CD14-positive monocyte (primary cell): Measurements from ENCODE around the gene MCEE. TPM values are rescaled to one million over a fixed set of nuclear protein-coding genes. Genes with fewer than 3 reads are reported as not detected.
A peak's percentile ranks its signal among the peaks of the same experiment; 100 is the strongest.
"Not testable (repeated sequence)": the region's sequence is repeated elsewhere in the genome, so short reads cannot be mapped to it uniquely, and the experiment has no call there.

ENCODE experiments used
- DNase-seq, 3 donors: peaks; one replicate each; pipeline ENCODE4 v3.0.0-alpha.2; 2011 to 2022
- H2AFZ ChIP-seq: 2 replicates; pipeline ENCODE4 v1.6.0; 2012; ENCODE audit warnings: mild to moderate bottlenecking, low read depth, low read length, inconsistent platforms; ENCODE audit not compliant: insufficient read depth, poor library complexity, severe bottlenecking
- H3K27ac ChIP-seq, 2 donors: 1 replicate in 1 of 2; 2 replicates in 1 of 2; pipeline ENCODE4 v1.5.1; 2012 to 2013; ENCODE audit warnings: low read length in 2 of 2, control low read depth in 1 of 2, inconsistent platforms in 1 of 2, low read depth in 1 of 2, mild to moderate bottlenecking in 1 of 2
- H3K27me3 ChIP-seq, 2 donors: one replicate each; pipeline versions ENCODE4 v1.6.0 to v1.6.1; 2011 to 2013; ENCODE audit warnings: low read length in 2 of 2; ENCODE audit not compliant: control insufficient read depth in 2 of 2, insufficient read depth in 2 of 2
- H3K36me3 ChIP-seq, 2 donors: replicated peaks in 1 of 2; 1 replicate in 1 of 2; 2 replicates in 1 of 2; pipeline versions ENCODE4 v1.5.1 to v1.6.1; 2012 to 2013; ENCODE audit warnings: low read length in 2 of 2, control low read depth in 1 of 2, inconsistent platforms in 1 of 2, mild to moderate bottlenecking in 1 of 2; ENCODE audit not compliant: insufficient read depth in 2 of 2, control insufficient read depth in 1 of 2
- H3K4me1 ChIP-seq, 2 donors: 1 replicate in 1 of 2; 2 replicates in 1 of 2; pipeline versions ENCODE4 v1.5.1 to v1.6.1; 2012 to 2013; ENCODE audit warnings: low read length in 2 of 2, control low read depth in 1 of 2, inconsistent platforms in 1 of 2, mild to moderate bottlenecking in 1 of 2, moderate library complexity in 1 of 2; ENCODE audit not compliant: insufficient read depth in 2 of 2, control insufficient read depth in 1 of 2
- H3K4me2 ChIP-seq: replicated peaks from 2 replicates; pipeline ENCODE3; 2012; ENCODE audit warnings: low read length, moderate library complexity, mild to moderate bottlenecking; ENCODE audit not compliant: poor library complexity, severe bottlenecking; ENCODE audit errors: extremely low read depth
- H3K4me3 ChIP-seq, 3 experiments: fragments of 200-600 bp in 1 of 3; sonication (generic) in 1 of 3; replicated peaks in 1 of 3; 1 replicate in 2 of 3; 2 replicates in 1 of 3; pipeline ENCODE4 v1.5.1; 2011 to 2013; ENCODE audit warnings: low read length in 3 of 3, mild to moderate bottlenecking in 3 of 3, control low read depth in 2 of 3, low read depth in 2 of 3, inconsistent platforms in 1 of 3, moderate library complexity in 1 of 3
- H3K79me2 ChIP-seq: 2 replicates; pipeline ENCODE4 v1.6.0; 2012; ENCODE audit warnings: mild to moderate bottlenecking, control low read depth, inconsistent platforms, low read length, moderate library complexity; ENCODE audit not compliant: insufficient read depth
- H3K9ac ChIP-seq: 2 replicates; pipeline ENCODE4 v1.6.0; 2017; ENCODE audit warnings: low read length, mild to moderate bottlenecking; ENCODE audit not compliant: insufficient read depth, poor library complexity, severe bottlenecking
- H3K9me3 ChIP-seq, 2 donors: replicated peaks in 1 of 2; 1 replicate in 1 of 2; 2 replicates in 1 of 2; pipeline versions ENCODE4 v1.5.1 to v1.6.1; 2012 to 2013; ENCODE audit warnings: low read length in 2 of 2, control low read depth in 1 of 2; ENCODE audit not compliant: control insufficient read depth in 1 of 2, insufficient read depth in 1 of 2
- H4K20me1 ChIP-seq: 2 replicates; pipeline ENCODE4 v1.6.0; 2012; ENCODE audit warnings: mild to moderate bottlenecking, low read length, control low read depth, moderate library complexity; ENCODE audit not compliant: insufficient read depth
- H3K27ac Mint-ChIP-seq, 7 donors: one replicate each; pipeline ENCODE4 v1.8.0; 2020; ENCODE audit warnings: mild to moderate bottlenecking in 7 of 7, mixed read lengths in 7 of 7, moderate library complexity in 6 of 7, inconsistent platforms in 2 of 7
- H3K27me3 Mint-ChIP-seq, 3 donors: one replicate each; pipeline ENCODE4 v1.8.0; 2021 to 2022; ENCODE audit warnings: low read depth in 3 of 3, mild to moderate bottlenecking in 3 of 3, mixed read lengths in 3 of 3, moderate library complexity in 3 of 3, inconsistent platforms in 1 of 3
- H3K36me3 Mint-ChIP-seq, 2 donors: one replicate each; pipeline ENCODE4 v1.8.0; 2020; ENCODE audit warnings: mixed read lengths in 2 of 2, inconsistent platforms in 1 of 2, mild to moderate bottlenecking in 1 of 2
- H3K4me1 Mint-ChIP-seq: one replicate; pipeline ENCODE4 v1.8.0; 2020; ENCODE audit warnings: mild to moderate bottlenecking, mixed read lengths
- H3K4me3 Mint-ChIP-seq, 2 donors: one replicate each; pipeline ENCODE4 v1.8.0; 2020; ENCODE audit warnings: mild to moderate bottlenecking in 2 of 2, mixed read lengths in 2 of 2, moderate library complexity in 1 of 2
- H3K9me3 Mint-ChIP-seq, 7 donors: one replicate each; pipeline ENCODE4 v1.8.0; 2020 to 2022; ENCODE audit warnings: mixed read lengths in 7 of 7, mild to moderate bottlenecking in 6 of 7, moderate library complexity in 6 of 7, inconsistent platforms in 2 of 7
- WGBS: methylation state at CpG from one replicate; pipeline ENCODE4 v1.1.5; 2013; ENCODE audit warnings: missing lambda C conversion rate; ENCODE audit not compliant: insufficient coverage; 5-methylcytosine and 5-hydroxymethylcytosine counted together
- intact Hi-C, 2 donors: fragments of 100-400 bp; cut with micrococcal nuclease; formaldehyde crosslinking; loops; one replicate each; pipeline versions ENCODE4 v1.15.0 to v1.15.1; 2023
- polyA plus RNA-seq, 3 donors: library from polyadenylated mRNA; depleted of rRNA in 1 of 3; unstranded in 2 of 3; stranded (reverse) in 1 of 3; fragments of 300-500 nt in 2 of 3; fragments of >200 nt in 1 of 3; fragmentation: Illumina TruSeq in 2 of 3; gene quantifications; 1 replicate in 2 of 3; 2 replicates in 1 of 3; pipeline ENCODE4 v1.2.3, GENCODE V29; 2012 to 2021
- TF ChIP-seq, protein P1 (sequence below): fragments of 200-600 bp; IDR thresholded peaks from one replicate; pipeline ENCODE4 v1.8.0; 2022; ENCODE audit warnings: antibody characterized with exemption, mild to moderate bottlenecking

The MCEE gene
- polyA plus RNA-seq, 3 donors: 9.3 to 29.0 (median 24.7) TPM

DNA sequence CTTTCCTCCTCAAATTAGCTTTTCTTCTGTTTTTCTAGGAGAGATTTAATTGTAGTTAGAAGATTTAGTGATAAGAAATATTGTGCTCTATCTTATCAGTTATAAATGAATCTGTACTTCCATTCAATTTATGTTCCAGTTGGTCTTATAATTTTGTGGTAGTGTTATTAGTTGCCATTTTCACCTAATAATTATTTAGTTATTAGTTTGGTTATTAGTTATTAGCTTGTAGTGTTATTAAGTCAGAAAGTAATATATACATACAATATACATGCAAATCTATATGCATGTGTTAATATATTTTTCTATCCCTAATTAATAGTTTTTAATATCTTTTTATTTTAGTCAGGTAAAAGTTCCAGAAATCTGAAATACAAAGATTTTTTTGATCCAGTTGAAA is 3.6 kb upstream of the MCEE start:
- Mint-ChIP-seq H3K9me3 (no peaks in the 10 kb centered on the region), H3K36me3 (peaks cover 35 to 43% of the 10 kb centered on the region in 2 donors), H3K27ac (no peak overlapping the region), H3K4me3 (no peak overlapping the region), H3K27me3 (peaks cover 0 to 2% (median 0%) of the 10 kb centered on the region in 3 donors), H3K4me1 (peaks cover 7% of the 10 kb centered on the region)
- no peaks in the 10 kb centered on the region for H3K27me3 ChIP-seq
- DNase-seq: no peak
- no peak overlapping the region for H3K27ac ChIP-seq
- H3K4me2 ChIP-seq: no peak overlapping the region
- intact Hi-C loops: loop anchor here in 1 of 2 donors (5.0 kb wide), 1 partner anchor 61 kb away; no protein-coding TSS in a partner anchor
- H2AFZ ChIP-seq: no peak overlapping the region
- no peak overlapping the region for H3K4me3 ChIP-seq
- H4K20me1 ChIP-seq: no peaks in the 10 kb centered on the region
- TF ChIP-seq, protein P1, sequence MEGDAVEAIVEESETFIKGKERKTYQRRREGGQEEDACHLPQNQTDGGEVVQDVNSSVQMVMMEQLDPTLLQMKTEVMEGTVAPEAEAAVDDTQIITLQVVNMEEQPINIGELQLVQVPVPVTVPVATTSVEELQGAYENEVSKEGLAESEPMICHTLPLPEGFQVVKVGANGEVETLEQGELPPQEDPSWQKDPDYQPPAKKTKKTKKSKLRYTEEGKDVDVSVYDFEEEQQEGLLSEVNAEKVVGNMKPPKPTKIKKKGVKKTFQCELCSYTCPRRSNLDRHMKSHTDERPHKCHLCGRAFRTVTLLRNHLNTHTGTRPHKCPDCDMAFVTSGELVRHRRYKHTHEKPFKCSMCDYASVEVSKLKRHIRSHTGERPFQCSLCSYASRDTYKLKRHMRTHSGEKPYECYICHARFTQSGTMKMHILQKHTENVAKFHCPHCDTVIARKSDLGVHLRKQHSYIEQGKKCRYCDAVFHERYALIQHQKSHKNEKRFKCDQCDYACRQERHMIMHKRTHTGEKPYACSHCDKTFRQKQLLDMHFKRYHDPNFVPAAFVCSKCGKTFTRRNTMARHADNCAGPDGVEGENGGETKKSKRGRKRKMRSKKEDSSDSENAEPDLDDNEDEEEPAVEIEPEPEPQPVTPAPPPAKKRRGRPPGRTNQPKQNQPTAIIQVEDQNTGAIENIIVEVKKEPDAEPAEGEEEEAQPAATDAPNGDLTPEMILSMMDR: no peak
- H3K36me3 ChIP-seq: peaks cover 45 to 63% of the 10 kb centered on the region in 2 donors
- peaks cover 17 to 32% of the 10 kb centered on the region in 2 donors for H3K4me1 ChIP-seq
- peaks cover 45% of the 10 kb centered on the region for H3K79me2 ChIP-seq
- H3K9ac ChIP-seq: no peak overlapping the region
- no peaks in the 10 kb centered on the region for H3K9me3 ChIP-seq

- H3K4me3 Mint-ChIP-seq, H4K20me1 ChIP-seq, DNase-seq, H3K27ac Mint-ChIP-seq, H3K9me3 ChIP-seq, H3K27me3 ChIP-seq, H3K9me3 Mint-ChIP-seq, H3K27me3 Mint-ChIP-seq: not testable (repeated sequence)
- peak overlapping the region; percentile 89 for H3K9ac ChIP-seq
- peaks cover 21 to 23% of the 10 kb centered on the region in 2 donors for H3K36me3 Mint-ChIP-seq
- peak overlapping the region in 2 of 3 experiments; percentile 87 to 99 for H3K4me3 ChIP-seq
- intact Hi-C loops: loop anchor here in 1 of 2 donors (5.0 kb wide), 1 partner anchor 59 kb away; no protein-coding TSS in a partner anchor
- H3K4me1 ChIP-seq: peaks cover 17 to 39% of the 10 kb centered on the region in 2 donors
- peaks cover 29 to 43% of the 10 kb centered on the region in 2 donors for H3K36me3 ChIP-seq
- H3K4me1 Mint-ChIP-seq: peaks cover 11% of the 10 kb centered on the region
- H3K27ac ChIP-seq: peak overlapping the region in 1 of 2 donors; percentile 94
- H2AFZ ChIP-seq: peak overlapping the region; percentile 99
- 88% methylated on average over 3 of the region's 7 CpGs for WGBS
- peak overlapping the region; percentile 88 for H3K4me2 ChIP-seq
- H3K79me2 ChIP-seq: peaks cover 65% of the 10 kb centered on the region
These were observed 1.5 kb upstream of the MCEE start for GRCh38 chr2:71131387-71132166.
